H4 (cell line): ENCODE measurements around the gene PHLDB3. TPM values are rescaled to one million over a fixed set of nuclear protein-coding genes. Genes with fewer than 3 reads are reported as not detected.
"Not testable (repeated sequence)": the region's sequence is repeated elsewhere in the genome, so short reads cannot be mapped to it uniquely, and the experiment has no call there.

Experiments used
- DNase-seq: peaks from one replicate; pipeline ENCODE4 v3.0.0-alpha.2; 2015; ENCODE audit warnings: low spot score
- total RNA-seq: library from RNA; depleted of rRNA; stranded (reverse); fragments of >200 nt; shearing (Covaris generic); gene quantifications from 2 replicates; pipeline ENCODE4 v1.2.3, GENCODE V29; 2014; rRNA removed

Gene PHLDB3
- total RNA-seq, 1 experiment from 2014 or later: 2.1 TPM

- no peak for DNase-seq
These were observed 59.8 kb downstream of the PHLDB3 start for GRCh38 chr19:43444531-43445287.

GRCh38 chr19:43444091-43444490, 60.5 kb downstream of the PHLDB3 start:
- not testable (repeated sequence) for DNase-seq

GRCh38 chr19:43441716-43442115, 62.8 kb downstream of the PHLDB3 start:
- no peak for DNase-seq

GRCh38 chr19:43439709-43440063, 64.9 kb downstream of the PHLDB3 start:
- no peak for DNase-seq

GRCh38 chr19:43439032-43439708, 65.4 kb downstream of the PHLDB3 start:
- peak; percentile 65 for DNase-seq

DNA sequence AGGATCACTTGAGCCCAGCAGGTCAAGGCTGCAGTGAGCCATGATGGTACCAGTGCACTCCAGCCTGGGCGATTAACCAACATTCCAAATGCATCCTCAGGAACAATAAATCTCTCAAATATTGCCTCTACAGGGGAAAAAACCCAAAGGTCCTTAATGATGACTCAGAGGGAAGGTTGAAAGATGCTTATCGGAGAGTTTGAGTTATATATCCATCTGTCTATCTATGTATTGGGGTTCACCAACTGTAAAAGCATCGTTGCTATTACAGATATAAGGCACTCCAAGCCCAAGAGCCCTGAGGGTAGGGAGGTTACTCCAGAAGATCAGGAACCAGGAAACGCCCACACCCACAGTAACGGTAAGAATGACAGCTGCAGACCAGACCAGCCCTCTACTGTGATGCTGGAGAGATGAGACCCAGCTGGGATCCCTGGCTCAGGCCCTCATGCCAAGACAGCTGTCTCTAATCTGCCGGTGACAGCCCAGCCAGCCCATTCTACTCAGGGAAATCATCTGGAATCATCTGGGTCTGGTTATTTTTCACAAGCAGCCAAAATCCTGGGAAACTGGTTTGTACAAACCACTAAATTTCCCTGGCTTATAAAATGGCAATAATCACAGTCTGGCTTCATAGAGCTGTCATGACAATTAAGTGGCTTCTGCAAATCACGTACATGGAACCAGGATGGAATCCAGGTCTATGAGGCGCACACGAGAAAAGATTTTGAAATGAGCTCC, 66.1 kb downstream of the PHLDB3 start:
- DNase-seq: peak; percentile 63

DNA sequence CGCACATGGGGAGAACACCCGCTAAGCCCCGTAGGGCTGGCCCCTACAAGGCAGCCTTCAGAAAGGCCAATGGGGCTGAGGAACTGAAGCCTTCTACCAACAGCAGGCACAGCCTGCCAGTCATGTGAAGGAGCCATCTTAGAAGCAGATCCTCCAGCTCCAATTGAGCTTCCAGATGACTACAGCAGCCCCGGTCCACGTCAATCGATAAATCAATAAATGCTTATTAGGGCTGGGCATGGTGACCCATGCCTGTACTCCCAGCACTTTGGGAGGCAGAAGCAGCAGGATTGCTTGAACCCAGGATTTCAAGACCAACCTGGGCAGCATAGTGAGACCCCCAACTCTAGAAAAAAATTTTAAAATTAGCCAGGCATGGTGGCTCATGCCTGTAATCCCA, 66.8 kb downstream of the PHLDB3 start:
- DNase-seq: no peak

DNA sequence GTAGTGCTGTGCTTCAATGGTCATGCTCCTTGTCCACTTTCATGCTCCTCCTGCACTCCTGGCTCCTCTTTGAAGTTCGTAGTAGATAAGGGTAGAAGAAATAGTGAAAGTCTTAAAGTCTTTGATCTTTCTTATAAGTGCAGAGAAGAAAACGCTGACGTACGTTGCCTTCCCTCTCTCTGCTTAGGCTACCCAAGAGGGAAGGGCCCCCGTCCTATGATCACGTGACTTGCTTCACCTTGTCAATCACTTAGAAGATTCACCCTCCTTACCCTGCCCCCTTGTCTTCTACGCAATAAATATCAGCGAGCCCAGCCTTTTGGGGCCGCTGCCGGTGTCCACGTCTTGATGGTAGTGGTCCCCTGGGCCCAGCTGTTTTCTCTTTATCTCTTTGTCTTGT, 67.3 kb downstream of the PHLDB3 start:
- DNase-seq: not testable (repeated sequence)

DNA sequence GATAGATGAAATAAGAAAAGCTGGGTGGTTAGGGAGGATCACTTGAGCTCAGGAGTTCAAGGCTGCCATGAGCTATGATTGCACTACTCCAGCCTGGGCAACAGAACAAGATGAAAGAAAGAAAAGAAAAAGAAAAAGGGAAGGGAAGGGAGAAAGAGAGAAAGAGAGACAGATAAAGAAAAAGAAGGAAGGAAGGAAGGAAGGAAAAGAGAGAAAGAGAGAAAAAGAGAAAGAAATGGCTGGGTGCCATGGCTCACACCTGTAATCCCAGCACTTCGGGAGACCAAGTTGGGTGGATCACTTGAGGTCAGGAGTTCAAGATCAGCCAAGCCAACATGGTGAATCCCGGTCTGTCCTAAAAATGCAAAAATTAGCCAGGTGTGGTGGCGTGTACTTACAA, 68.8 kb downstream of the PHLDB3 start:
- no peak for DNase-seq

DNA sequence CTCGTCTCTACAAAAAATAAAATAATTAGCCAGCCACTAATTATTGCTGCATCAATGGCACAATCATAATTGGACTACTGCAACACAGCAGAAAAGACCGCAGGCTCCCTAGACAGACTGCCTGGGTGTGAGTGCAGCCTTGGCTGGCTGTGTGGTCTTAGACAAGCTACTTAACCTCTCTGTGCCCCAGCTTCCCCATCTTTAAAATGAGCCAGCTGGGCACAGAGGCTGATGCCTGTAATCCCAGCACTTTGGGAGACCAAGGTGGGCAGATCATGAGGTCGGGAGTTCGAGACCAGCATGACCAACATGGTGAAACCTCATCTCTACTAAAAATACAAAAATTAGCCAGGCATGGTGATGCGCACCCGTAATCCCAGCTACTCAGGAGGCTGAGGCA, 70.9 kb downstream of the PHLDB3 start:
- DNase-seq: no peak

DNA sequence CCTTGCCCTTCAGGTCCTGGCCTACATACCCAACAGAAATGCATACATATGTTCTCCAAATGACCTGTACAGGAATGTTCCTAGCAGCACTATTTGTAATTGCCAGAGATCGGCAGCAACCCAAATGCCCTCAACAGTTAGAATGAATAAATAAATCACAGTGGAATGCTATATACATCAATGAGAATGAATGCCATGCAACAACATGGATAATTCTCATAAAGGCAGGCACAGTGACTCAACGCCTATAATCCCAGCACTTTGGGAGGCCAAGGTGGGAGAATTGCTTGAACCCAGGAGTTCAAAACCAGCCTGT, 71.2 kb downstream of the PHLDB3 start:
- no peak for DNase-seq

DNA sequence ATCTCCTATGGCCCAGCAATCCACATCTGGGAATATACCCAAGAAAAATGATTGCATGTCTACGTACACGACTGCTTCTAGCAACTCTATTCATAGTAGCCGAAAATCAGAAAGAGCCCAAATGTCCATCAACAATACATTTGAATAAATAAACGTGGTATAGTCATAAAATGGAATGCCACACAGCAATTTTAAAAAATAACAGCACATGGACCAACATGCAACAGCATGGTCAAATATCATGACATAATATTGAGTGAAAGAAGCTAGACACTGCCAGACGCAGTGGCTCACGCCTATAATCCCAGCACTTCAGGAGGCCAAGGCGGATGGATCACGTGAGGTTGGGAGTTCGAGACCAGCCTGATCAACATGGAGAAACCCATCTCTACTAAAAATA, 73.6 kb downstream of the PHLDB3 start:
- DNase-seq: no peak

DNA sequence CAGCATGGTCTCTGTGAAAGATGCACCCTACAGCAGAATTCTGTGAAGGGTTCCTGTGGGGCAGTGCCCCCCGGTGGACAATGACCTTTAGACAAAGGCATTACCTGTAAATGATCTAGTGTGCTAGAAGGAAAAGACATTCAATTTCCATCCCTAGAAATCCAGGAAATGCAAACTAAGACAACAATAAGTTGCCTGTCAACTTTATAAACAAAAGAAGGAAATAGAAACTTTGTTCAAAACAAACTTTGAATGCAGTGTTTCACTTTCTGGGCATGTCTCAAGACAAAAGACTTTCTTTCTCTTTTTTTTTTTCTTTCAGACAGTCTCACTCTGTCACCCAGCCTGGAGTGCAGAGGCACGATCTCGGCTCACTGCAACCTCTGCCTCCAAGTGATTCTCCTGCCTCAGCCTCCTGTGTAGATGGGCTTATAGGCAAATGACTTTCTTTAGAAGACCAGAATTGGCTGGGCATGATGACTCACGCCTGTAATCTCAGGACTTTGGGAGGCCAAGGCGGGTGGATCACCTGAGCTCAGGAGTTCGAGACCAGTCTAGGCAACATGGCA, 74.3 kb downstream of the PHLDB3 start:
- no peak for DNase-seq

GRCh38 chr19:43429395-43429794, 75.2 kb downstream of the PHLDB3 start:
- no peak for DNase-seq

GRCh38 chr19:43425567-43426392, 78.8 kb downstream of the PHLDB3 start:
- DNase-seq: peak; percentile 48

Other genes with a start within 250 kb of the PHLDB3 start
- gene PSG9, start 235.2 kb downstream of the PHLDB3 start, total RNA-seq: 0.55 and 0.93 TPM in 2 replicates
- 0.21 TPM in 1 of 2 replicates, not detected in the other for gene CD177, start 151.1 kb downstream of the PHLDB3 start, total RNA-seq
- not detected in 2 replicates for gene TEX101, start 89.9 kb downstream of the PHLDB3 start, total RNA-seq
- gene LYPD3, start 39.1 kb downstream of the PHLDB3 start, total RNA-seq: 0.17 and 0.29 TPM in 2 replicates
- gene ETHE1, start 22.5 kb upstream of the PHLDB3 start, total RNA-seq: 33.6 and 50.4 TPM in 2 replicates
- not detected in 2 replicates for gene ZNF575, start 28.4 kb upstream of the PHLDB3 start, total RNA-seq
- 29.2 and 31.0 TPM in 2 replicates for gene XRCC1, start 70.8 kb upstream of the PHLDB3 start, total RNA-seq
- not detected in 2 replicates for gene PINLYP, start 71.1 kb upstream of the PHLDB3 start, total RNA-seq
- gene IRGQ, start 91.4 kb upstream of the PHLDB3 start, total RNA-seq: 20.6 and 22.4 TPM in 2 replicates
- gene ZNF576, start 91.8 kb upstream of the PHLDB3 start, total RNA-seq: 12.5 and 17.7 TPM in 2 replicates
- not detected in 2 replicates for gene SRRM5, start 107.3 kb upstream of the PHLDB3 start, total RNA-seq
- 20.4 and 34.2 TPM in 2 replicates for gene ZNF428, start 114.9 kb upstream of the PHLDB3 start, total RNA-seq
- 2.2 and 5.4 TPM in 2 replicates for gene CADM4, start 135.1 kb upstream of the PHLDB3 start, total RNA-seq
- 41.3 and 53.7 TPM in 2 replicates for gene PLAUR, start 165.4 kb upstream of the PHLDB3 start, total RNA-seq
- gene IRGC, start 211.3 kb upstream of the PHLDB3 start, total RNA-seq: not detected in 2 replicates